HUES6 (cell line): Measurements from ENCODE around the gene TEX13A.

ENCODE experiments used
- H3K27ac ChIP-seq: 2 replicates; pipeline ENCODE4 v1.7.0; 2013; ENCODE audit warnings: low read depth, mild to moderate bottlenecking, low read length, inconsistent platforms
- H3K27me3 ChIP-seq: 2 replicates; pipeline ENCODE4 v1.6.1; 2013; ENCODE audit warnings: low read length; ENCODE audit not compliant: control insufficient read depth, insufficient read depth
- H3K36me3 ChIP-seq: 2 replicates; pipeline ENCODE4 v1.6.1; 2013; ENCODE audit warnings: low read length; ENCODE audit not compliant: control insufficient read depth, insufficient read depth
- H3K4me1 ChIP-seq: 2 replicates; pipeline ENCODE4 v1.6.1; 2013; ENCODE audit warnings: low read length; ENCODE audit not compliant: control insufficient read depth, insufficient read depth
- H3K4me3 ChIP-seq: 2 replicates; pipeline ENCODE4 v1.5.1; 2013; ENCODE audit warnings: low read depth, low read length
- H3K9ac ChIP-seq: one replicate; pipeline ENCODE4 v1.6.1; 2013; ENCODE audit warnings: mild to moderate bottlenecking, low read length
- H3K9me3 ChIP-seq: 2 replicates; pipeline ENCODE4 v1.6.1; 2013; ENCODE audit warnings: low read depth, low read length; ENCODE audit not compliant: control insufficient read depth, insufficient read depth

Gene TEX13A

GRCh38 chrX:105179644-105180043 is 40.9 kb downstream of the TEX13A start:
- no peaks in the 10 kb centered on the region; the same call in 1 of the 2 replicates for H3K27me3 ChIP-seq
- no peaks in the 10 kb centered on the region for H3K4me1 ChIP-seq
- H3K9me3 ChIP-seq: peaks cover 4% of the 10 kb centered on the region; the same call in 1 of the 2 replicates
- H3K27ac ChIP-seq: no peak overlapping the region
- no peak overlapping the region for H3K4me3 ChIP-seq
- no peaks in the 10 kb centered on the region for H3K36me3 ChIP-seq
- no peak overlapping the region for H3K9ac ChIP-seq

DNA sequence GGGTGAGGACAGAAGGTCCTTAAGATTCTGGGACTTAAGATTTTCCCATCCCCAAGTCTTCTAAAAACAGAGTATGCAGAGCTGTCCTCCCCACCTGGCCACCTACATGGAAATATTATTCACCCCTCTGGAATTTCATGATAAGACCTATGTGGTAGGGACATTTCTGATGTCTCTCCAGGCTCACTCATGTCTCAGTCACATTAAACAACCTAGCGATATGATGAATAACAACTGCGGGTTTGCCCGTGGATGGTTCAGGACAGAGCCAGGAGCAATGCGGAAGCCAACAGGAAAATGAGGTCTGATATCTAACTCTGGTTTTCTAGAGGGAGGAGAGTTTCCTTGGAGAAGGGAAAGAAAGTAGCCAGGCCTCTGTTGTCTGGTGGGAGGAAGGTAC is 47.4 kb downstream of the TEX13A start:
- peaks cover 4% of the 10 kb centered on the region; the same call in 1 of the 2 replicates for H3K27me3 ChIP-seq

More for the DNA sequence above, 47.4 kb downstream of the TEX13A start:
- Histone ChIP-seq H3K9ac (no peak overlapping the region), H3K36me3 (no peaks in the 10 kb centered on the region), H3K4me1 (no peaks in the 10 kb centered on the region), H3K27ac (no peak overlapping the region), H3K4me3 (no peak overlapping the region), H3K9me3 (no peaks in the 10 kb centered on the region)
